ENCODE measurements around the gene ZNF438.

ZNF438 gene

DNA sequence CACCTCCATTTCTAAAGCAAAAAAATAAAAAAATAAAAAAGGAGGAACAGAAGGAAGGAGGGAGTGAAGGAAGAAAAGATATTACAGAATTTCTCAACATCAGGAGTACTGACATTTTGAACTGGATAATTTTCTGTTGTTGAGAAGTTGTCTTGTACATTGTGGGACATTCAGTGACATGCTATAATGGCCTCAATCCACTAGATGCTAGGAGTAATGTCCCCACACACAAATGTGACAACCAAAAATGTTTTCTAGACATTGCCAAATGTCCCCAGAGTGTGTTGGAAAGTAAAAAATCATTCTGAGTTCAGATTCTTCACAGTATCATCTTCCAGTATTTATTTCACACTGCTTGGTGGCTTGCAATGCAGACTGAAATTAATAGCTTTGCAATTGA is 6.5 kb downstream of the ZNF438 start:
- TF ChIP-seq, protein P1, sequence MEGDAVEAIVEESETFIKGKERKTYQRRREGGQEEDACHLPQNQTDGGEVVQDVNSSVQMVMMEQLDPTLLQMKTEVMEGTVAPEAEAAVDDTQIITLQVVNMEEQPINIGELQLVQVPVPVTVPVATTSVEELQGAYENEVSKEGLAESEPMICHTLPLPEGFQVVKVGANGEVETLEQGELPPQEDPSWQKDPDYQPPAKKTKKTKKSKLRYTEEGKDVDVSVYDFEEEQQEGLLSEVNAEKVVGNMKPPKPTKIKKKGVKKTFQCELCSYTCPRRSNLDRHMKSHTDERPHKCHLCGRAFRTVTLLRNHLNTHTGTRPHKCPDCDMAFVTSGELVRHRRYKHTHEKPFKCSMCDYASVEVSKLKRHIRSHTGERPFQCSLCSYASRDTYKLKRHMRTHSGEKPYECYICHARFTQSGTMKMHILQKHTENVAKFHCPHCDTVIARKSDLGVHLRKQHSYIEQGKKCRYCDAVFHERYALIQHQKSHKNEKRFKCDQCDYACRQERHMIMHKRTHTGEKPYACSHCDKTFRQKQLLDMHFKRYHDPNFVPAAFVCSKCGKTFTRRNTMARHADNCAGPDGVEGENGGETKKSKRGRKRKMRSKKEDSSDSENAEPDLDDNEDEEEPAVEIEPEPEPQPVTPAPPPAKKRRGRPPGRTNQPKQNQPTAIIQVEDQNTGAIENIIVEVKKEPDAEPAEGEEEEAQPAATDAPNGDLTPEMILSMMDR (IDR thresholded peaks at IDR 0.05; ENCODE audit: insufficient read depth, low read depth, low read length, missing control alignments), result no peak
- H3K4me3 ChIP-seq (ENCODE audit: low read depth, low read length), result no peak overlapping the region
- DNase-seq (ENCODE audit: low read depth), result no peak

DNA sequence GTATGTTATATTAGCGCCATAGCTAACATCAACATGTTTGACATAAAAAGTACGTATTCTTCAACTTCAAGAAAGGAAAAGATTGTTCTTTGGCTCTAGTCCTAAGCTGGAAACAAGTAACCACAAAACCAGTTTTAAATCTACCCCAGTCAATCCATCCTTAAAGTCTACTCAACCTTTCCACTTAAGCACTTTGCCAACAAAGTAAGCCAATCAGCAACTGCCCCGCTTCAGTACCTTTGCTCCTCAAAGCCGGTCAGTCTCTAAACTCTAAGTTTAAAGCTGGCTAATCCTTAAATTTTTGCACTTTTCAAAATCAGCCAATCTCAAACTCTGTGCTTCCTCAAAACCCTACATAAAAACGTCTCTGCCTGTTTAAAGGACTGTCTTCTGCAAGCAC is 8.1 kb downstream of the ZNF438 start:
- no peak overlapping the region for H3K4me3 ChIP-seq (ENCODE audit: low read depth, low read length)
- TF ChIP-seq, protein P1 (IDR thresholded peaks at IDR 0.05; ENCODE audit: insufficient read depth, low read depth, low read length, missing control alignments), result no peak
- DNase-seq (ENCODE audit: low read depth), result no peak

DNA sequence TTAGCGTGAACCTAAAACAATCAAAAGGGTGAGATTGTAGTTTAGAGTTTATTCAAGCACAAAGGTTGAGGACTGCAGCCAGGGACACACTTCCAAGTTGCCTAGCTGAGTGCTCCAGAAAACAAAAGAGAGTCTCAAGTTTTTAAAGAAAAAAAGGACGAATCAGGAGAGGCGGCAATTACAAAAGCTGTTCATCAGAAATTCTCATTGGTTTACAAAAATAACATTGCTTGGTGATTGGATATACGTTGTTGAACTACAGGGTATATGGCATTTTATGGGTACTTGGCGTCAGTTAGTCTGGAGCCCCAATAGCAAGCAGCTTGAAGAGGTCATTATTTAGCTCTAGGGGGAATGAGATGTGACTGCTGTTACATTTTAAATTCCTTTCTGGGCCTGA is 11.5 kb downstream of the ZNF438 start:
- TF ChIP-seq, protein P1 (IDR thresholded peaks at IDR 0.05; ENCODE audit: insufficient read depth, low read depth, low read length, missing control alignments), result no peak

DNA sequence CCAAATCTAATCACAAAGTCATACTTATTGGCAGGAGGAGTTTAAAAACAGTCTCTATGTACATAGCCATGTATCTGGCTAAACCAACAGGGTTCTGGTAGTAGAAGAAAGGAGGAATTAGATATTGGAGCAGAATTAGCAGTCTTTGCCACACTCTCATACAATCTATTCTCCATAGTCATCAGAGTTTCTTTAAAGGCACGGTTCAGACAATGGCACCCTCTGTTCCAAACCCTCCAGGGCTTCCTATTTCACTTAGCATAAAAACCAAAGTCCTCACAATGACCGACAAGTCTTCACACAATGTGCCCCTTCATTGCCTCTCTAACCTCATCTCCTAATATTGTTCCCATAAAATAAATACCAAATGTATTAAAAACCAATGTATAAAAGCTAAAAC is 12.7 kb downstream of the ZNF438 start:
- DNase-seq (ENCODE audit: low read depth), result no peak
- no peak overlapping the region for H3K4me3 ChIP-seq (ENCODE audit: low read depth, low read length)
- TF ChIP-seq, protein P1 (IDR thresholded peaks at IDR 0.05; ENCODE audit: insufficient read depth, low read depth, low read length, missing control alignments), result no peak

More for the DNA sequence above, 11.5 kb downstream of the ZNF438 start:
- no peak for DNase-seq (ENCODE audit: low read depth)
- H3K4me3 ChIP-seq (ENCODE audit: low read depth, low read length), result no peak overlapping the region

DNA sequence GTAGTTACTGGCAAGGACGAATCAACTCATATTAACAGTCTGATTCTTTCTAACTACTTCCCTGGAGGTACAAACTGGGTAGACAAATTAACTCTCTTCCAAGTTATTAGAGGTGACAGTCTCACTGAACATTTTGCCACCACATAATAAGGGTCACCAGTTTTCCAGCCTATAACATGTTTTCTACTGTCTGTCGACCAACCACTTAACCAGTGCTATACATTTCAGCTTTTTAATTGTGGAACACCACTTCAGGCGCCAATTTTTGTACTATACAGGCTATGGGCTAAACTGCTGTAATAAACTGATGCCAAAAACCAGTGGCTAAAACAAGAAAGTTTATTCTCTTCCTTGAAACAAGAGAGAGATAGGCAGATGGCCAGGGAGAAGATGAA is 13.3 kb downstream of the ZNF438 start:
- DNase-seq (ENCODE audit: low read depth), result no peak
- no peak overlapping the region for H3K4me3 ChIP-seq (ENCODE audit: low read depth, low read length)
- TF ChIP-seq, protein P1 (IDR thresholded peaks at IDR 0.05; ENCODE audit: insufficient read depth, low read depth, low read length, missing control alignments), result no peak

DNA sequence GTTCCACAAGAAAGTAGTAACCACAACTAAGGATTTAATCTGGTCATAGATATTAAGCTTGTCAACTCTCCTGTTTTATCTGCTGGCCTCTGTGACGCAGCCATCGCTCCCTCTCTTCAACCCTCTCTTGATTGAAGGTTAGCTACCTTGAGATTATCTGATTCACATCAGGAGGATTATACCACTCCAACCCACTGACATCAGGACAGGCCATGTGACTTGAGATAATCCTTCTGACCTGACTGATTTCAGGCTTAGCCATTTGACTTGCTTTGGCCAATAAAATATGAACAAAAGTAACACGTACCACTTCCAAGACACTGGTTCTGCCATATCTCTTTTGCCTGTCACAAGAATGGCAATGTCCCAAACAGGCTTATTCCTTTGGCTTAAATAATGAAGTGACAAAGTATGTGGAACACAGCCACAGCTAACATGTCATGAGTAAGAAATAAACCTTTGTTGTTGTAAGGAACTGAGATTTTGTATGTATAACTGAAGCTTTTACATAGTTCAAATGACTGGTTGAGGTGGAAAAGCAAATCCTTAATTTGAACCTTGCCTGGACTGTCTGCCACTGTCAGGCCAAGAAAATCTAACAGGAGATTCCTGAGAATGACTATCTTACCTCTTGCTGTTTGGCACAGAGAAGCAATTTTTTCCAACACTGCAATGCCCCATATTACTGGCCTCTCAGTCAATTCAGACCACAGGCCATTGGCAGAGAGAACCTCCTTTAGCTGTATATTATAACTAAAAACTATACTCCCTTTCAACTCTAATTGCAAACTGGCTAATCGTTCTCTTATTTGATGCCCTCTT is 13.9 kb downstream of the ZNF438 start:
- TF ChIP-seq, protein P1 (IDR thresholded peaks at IDR 0.05; ENCODE audit: insufficient read depth, low read depth, low read length, missing control alignments), result no peak
- DNase-seq (ENCODE audit: low read depth), result no peak
- no peak overlapping the region for H3K4me3 ChIP-seq (ENCODE audit: low read depth, low read length)

All from GM12865 (cell line).